ENCODE results near the gene RAD51B.

Gene RAD51B

DNA sequence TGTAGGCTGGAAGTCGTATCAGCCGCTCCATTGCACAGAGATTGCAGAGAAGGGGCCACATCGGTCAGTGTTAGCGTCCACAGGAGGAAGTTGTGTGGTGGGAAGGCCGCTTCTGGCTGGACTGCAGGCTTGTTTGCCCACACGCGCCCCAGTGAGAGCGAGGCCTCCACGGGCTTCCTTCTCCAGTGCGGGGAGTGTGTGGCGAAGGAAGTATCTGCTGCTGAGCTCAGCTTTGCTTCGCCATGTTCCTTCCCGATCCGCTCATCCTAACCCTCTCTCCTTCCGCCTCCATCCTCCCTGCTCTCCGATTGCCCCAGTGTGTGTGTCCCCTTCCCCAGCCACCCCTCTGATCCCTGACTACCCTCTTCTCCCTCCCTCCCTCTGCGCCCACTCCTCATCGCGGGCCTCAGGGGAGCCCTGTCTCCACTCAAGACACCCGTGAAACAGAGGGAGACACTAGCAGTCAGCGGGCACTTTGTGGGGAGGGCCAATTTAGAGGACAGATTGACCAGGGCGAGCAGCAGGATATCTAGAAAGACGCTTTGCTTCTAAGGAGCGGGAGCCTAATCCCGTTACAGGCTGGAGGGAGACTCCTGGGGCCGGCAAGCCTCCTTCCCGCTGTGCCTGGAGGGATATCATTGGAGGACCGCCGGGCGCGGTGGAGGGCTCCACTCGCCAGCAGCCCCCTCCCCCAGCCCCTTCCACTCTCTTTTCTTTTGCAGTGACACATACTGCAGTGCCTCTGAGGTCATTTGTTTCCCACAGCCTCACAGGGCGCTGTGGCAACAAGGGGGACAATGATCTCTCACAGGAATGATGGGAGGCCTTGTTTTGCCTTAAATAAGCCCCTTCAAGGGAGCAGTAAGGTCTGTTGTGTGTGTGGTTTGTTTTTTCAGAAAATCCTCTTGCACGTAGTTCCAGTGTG, 544.5 kb downstream of the RAD51B start:
- no peak for DNase-seq (ENCODE audit: low spot score)

DNA sequence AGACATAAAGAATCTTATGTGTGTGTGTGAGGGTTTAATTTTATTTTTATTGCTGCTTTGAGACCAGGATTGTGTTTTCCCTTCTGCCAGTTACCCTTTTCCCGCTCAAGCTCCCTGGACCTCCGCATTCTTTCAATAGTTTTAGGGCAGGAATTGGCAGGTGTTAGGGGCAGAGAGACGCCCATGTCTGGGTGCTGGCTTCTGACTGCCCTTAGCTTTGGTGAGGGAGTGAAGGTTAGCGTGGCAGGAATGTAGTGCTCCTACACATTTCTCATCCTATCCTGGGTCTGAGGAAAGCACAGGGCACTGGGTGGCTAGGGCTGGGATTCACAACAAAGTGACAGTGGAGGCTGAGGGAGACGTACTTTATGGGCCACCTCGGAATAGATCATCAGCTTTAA, 545.2 kb downstream of the RAD51B start:
- no peak for DNase-seq (ENCODE audit: low spot score)

DNA sequence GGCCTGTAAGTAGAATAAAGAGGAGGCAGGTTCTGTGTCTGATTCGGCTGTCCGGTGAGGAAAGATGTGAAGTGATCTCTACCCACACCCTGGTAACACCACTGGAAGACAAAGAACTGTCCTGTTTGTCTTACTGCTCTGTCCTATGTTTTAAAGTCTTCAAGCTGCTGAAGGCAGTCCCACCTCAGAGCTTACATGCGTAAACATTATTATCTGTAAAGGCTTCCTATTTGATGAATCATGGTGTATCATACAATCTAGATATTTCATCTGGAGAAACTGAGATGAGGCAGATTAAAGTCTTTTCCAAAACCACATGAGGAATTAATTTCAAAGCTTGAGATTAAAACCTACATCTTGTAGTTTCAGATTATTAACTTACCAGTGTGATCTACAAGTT, 545.6 kb downstream of the RAD51B start:
- no peak for DNase-seq (ENCODE audit: low spot score)

DNA sequence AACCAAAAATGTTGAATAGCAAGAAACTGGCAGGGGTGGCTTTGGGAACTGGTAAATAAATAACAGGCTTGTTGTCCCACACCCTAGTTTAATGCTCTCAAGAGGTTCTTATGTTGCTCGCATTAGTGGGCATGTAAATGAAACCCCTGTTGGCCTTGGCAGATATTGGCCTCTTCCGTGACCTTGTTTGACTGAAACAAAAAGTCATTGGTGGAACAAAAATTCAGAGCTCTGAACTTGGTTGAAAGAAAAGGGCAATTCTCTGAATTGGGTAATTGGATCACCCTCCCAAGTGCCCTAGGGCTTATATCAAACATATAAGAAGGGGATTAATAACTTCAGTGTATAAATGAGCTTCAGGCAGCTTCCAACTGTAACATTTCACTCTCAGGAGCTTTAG, 547.1 kb downstream of the RAD51B start:
- no peak for DNase-seq (ENCODE audit: low spot score)

DNA sequence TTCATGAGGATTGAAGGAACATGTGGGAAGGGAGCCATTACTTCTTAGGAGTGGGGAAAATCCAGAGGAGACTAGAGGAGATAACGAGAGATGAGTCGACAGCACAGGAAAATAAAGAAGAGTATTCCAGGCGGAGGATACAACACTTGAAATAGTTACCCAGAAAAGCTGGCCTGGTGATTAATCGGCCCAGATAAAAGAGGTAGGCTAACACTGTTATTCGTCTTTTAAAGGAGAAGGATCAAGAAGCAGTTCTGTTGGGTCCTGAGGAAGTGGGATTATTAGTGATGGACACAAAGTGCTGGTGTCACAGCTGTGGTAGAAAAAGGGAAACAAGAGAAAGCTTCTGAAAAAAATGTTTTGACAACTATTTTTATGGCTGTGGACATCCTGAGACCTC, 548.0 kb downstream of the RAD51B start:
- no peak for DNase-seq (ENCODE audit: low spot score)

DNA sequence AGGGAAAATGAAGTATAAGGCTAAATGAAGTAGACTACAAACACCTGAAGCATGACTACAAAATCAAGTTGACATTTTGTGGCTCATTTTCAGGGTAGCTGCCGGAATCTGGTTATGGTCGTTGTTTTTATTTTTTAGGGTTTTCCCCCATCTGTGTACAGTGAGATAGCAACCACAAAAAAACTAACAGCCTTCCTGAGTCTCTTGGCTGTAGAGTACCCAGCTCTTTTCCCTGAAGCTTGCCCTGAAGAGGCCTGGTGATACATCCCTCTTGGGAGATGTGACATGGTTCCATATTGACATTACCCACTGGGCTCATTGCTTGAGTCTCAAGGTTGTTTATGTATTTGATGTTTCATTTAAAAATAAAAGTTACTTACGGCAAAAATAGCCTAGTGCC, 549.3 kb downstream of the RAD51B start:
- DNase-seq (ENCODE audit: low spot score), result no peak

DNA sequence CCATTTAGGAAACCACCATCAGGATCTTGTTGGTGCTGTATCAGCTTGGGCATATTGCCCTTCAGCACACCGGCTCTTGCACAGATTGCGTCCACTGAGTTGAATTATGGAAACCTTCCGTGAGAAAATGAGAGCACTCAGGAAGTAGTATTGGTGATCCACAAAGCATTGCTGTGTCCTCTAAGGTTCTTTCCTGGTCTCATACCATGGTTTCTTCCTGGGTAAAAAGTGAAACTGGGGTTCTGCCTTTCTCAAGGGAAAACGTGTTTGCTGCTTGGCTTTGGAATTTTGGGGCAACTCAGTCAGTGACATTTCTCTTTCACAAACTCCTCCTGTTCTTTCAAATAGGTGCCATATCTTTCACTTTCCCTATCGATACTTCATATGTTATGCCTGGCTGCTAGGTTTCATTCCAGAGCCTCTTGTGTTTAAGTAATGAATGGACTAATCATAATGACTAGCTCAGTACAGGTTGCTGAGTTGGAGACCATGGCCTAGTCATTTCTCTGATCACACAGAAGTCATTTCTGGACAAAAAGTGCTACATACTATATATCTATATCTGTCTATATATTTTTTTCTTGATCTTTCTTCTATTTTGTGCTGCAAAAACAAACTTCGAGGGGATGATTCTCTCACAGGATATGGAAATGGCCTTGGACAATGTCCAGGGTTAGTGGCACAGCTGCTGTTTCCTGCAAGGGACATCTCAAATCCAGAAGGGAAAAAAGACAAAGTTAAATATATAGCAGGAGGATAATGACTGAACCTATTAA, 549.9 kb downstream of the RAD51B start:
- DNase-seq (ENCODE audit: low spot score), result no peak

DNA sequence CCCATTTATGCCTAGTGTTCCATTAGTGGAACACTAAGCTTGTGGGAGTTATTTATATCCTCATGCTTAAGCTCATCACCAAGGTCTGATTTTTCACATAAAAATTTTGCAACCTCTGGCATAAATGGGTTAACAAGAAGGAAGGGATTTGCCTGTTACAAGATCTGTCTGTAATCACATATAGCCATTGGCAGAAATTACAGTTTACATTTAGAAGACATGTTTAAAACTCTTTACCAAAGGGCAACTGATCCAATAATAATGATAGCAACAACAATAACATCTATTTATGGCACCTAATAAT, 550.4 kb downstream of the RAD51B start:
- no peak for DNase-seq (ENCODE audit: low spot score)

DNA sequence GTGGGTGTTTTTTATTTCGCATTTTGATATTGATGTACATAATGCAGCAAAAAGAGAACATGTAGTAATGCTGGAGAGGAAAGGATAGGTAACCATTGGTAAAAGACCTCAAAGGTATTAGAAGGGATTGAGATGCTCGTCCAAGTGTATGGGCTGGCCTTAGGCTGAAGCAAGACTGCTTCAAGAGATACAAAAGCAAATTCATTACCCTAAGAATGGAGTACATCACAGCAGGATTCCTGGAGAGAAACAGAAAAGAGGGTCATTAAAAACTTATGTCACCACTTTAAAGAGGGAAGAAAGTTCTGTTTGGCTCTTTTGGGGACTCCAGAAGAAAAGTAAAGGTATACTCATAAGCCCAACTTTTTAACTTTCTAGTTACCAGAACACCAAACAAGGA, 552.8 kb downstream of the RAD51B start:
- no peak for DNase-seq (ENCODE audit: low spot score)

DNA sequence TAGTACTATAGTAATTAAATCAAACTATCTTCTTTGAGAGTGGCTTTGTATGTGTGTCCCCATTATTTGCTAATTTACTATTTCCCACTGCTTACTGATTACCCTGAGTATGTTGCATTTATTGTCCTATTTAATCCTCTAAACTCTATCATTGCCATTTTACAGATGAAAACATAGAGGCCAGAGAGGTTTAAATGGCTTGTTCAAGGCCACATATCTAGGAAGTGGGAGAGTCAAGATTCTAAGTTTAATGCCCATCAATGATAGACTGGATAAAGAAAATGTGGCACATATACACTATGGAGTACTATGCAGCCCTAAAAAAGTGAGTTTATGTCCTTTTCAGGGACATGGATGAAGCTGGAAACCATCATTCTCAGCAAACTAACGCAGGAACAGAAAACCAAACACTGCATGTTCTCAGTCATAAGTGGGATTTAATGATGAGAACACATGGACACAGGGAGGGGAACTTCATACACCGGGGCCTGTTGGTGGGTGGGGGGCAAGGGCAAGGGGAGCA, 553.6 kb downstream of the RAD51B start:
- DNase-seq (ENCODE audit: low spot score), result no peak

DNA sequence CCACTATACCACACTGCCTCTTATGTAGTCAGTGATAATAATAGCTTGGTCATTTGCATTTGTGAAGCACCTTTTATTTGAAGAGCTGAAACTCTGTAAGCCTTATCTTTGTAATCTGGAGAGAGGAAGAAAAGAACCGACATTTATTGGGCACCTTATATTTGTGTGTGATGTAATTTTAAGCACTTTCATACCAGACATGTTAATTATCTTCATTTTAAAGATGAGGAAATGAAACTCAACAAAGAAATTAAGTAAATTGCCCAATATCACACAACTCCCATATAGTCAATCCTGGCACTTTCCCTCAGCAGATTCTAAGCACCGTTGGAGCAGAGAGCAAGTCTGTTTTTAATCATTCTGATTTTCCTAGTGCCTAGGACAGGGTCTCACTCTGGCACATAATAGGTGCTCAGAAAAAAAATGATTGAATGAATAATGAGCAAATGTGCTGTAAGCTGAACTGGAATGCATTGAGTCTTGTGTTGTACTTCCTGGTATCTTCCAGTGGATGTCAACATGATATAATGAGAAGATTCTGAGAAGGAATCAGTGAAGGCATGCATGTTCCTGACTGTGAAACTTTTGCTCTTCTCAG, 554.4 kb downstream of the RAD51B start:
- no peak for DNase-seq (ENCODE audit: low spot score)

DNA sequence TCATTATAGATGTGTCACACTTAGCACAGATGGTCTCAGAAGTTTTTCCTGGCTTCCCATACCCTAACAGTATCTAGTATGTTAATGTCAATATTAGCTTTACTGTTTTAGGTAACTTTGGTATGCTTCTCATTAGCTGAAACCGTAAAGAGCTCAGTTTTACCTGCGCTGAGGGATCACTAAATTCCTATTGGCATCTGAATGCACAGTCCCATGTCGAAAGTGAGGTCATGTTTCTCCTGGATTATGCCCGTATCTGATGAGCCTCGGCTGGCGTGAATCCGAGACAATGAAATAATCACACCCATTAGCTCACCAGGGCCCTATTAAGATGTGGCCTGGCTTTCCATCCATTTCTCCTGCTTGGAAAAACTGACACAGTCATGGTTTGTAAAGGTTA, 555.1 kb downstream of the RAD51B start:
- no peak for DNase-seq (ENCODE audit: low spot score)

DNA sequence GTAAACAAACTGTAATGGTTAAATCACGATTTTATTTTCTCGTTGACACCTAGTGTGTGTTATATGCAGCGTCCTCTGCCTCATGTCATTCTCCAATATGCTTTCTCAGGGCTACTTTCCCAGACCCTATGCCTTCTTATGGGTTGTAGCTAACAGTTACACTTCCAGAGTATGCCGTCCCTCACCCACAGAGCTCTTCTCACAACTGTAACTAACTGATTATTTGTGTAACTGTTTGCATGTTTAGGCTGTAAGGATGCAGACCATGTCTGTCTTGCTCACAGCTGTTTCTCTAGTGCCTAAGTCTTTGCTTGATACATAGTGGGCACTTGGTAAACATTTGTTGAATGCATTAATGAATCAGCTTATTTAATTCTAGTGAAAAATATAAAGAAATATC, 555.8 kb downstream of the RAD51B start:
- DNase-seq (ENCODE audit: low spot score), result no peak

DNA sequence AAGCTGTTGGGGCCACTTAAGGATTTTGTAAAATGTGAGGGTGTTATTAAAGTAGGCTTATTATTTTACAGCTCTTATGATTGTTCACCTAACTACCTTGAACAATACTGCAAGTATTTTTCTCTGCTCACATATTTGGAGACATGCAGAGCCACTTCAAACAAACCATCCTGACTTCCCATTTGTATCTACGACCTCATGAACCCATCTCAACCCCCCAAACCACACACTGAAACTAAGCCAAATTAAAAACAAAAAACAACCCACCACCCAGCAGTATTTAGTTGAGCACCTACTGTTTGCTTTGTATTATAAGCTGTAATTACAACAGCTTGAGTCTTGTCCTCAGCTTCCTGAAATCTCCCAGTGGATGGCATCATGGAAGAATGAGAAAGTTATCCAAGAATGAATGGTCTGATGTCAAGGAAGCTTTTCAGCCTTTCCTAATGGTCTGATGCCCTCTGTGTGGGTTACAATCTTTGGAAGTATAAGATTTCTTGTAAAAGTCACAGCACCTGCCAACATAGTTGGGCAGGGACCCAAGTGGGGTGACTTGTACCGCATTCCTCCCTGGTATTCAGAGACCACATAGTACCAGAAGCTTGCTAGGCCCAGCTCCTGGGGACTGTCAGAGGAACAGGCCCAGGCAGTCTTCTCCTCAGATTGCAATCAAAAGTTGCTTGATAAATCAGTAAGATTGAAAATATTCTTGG, 556.6 kb downstream of the RAD51B start:
- no peak for DNase-seq (ENCODE audit: low spot score)

DNA sequence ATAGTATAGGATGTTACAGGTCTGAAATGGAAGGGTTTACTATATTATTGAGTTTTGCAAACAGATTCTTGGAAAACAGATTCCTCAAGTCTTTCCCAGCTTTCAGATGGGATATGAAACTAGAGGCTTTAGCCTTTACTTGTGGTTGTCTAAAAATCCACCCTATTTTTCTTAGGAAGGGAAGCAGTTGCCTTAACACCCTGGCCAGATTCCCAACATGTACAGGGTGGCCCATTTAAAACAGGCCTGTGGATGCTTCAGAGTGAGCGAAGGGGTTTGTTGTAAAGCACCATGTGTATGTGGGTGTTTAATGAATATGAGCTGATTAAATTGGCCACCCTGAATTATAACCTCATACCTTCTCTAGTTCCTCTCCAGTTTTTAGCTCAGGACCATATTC, 557.4 kb downstream of the RAD51B start:
- no peak for DNase-seq (ENCODE audit: low spot score)

DNA sequence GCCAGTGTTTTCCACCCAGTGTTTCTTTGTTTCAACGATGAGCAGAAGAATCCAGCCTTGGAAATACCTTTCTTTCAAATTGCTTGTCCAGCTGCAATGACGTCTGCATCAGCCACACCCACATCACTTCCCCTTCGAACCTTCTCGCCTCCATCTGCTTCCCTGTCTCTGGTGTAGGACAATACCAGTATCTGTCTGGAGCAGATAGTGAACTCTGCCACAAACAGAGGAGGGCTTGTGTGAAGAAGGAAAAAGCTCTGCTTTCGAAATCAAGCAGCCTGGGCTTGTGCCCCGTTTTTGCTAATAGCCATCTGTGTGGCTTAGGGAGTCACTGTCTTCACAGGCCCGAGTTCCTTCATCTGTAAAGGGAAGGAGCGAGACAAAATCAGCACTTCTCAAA, 557.9 kb downstream of the RAD51B start:
- peak; percentile 30 for DNase-seq (ENCODE audit: low spot score)

DNA sequence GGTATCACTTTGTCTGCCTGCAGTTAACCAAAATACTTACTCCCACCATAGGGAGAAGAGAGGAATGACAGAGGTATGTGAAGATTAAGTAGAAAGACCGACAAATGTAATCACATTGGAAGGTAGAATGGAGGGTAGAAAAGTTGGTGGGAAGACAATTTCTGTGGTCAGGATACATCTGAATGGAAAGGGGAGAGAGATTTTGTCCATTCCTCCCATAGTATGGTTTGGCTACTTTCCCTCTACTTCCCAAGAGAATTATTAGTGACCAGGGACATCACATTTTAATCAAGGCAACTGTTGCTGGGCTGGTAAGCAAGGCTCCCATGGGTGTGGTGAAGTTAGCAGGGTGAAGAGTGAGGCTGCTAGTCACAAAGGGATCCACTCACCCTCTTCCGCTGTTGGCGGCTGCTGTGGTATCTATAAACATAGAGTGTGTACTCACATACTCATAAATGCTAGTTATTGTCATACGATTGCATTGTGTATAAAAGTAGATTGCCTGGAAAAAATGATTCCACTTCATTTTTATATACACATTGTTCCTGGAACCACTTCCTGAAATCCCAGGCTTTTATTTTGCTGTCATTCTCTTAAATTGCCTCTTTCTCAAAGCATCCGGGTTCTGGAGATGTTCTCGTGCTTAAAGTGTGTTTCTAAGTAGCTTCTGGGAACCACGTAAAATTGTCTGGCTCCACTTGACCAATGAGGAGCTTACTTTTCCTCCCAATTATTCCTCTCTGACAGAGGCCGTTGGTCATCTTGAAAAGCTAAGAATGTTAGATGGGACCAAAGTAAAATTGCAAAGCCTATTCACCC, 560.1 kb downstream of the RAD51B start:
- no peak for DNase-seq (ENCODE audit: low spot score)

DNA sequence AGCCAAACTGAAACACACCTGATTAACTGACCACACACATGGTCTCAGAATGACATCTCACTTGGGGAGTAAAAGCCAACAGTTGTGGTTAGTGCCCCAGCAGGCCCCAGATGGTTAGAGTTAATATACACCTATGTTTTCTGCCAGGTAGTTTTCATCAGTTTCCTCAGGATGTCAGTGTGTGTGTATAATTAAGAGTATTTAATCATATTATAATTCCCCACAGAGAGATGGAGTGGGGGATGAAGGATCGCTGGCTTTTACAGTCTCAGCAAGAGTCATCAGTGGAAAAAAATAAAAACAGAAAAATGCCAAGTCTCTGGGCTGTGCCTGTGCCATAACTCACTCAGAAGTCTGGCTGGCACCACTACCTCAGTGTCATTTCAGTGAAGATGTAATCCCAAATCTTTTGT, 560.8 kb downstream of the RAD51B start:
- DNase-seq (ENCODE audit: low spot score), result no peak

DNA sequence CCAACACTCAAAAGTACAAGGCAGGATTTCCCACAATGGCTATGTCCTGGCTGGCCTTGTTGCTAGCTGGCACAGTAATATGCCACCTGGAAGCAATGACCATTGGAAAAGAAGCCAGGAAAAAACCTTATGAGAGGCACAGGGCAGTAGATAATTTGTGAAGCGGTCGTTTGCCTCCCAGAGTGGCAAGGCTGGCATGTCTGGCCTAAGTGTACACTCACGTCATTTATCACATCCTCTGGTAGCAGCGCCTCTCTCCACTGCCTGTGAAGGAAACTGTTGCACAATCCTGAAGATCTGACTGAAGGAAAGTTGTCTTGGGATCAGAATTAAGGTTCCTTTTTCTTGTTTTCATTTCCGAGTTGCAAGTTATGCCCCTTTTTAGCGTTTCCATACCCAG, 564.8 kb downstream of the RAD51B start:
- DNase-seq (ENCODE audit: low spot score), result no peak

DNA sequence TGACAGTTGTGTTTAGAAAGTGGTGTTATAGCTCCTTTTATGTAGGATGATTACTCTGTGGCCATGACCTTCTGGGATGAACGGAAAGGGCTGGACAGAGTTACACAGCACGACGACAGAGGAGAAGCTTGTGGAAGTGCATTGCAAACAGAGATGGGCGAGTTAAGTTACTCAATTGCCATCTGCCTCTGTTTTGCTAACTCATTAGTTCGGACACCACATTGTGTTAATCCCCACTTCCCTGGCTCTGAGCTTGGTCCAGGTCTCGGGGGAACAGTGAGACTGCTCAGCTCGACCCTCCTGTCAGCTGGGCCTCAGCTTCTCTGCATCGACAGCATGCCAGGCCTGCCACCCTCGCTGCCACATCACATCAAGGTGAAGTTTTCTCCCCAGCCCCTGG, 565.3 kb downstream of the RAD51B start:
- DNase-seq (ENCODE audit: low spot score), result no peak

DNA sequence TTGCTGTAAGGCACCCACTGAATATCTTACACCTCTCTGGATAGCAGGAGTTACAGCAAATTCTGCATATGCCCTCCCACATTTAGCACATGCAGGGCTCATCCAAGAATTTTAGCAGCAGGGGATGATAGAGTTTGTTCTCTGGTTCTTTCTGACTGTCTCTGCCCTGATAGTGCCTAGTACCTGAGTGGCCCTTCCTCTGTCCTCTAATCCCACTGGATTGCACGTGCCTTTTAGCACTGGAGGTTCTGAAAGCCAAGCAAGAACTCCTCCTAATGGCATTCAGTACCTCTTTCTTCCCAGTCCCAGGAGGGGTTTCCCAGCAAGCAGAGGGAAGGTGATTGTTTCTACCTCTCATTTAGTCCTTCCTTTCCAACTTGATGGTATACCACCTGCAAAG, 566.9 kb downstream of the RAD51B start:
- no peak for DNase-seq (ENCODE audit: low spot score)
